Measurements from ENCODE around the gene MKLN1.

The MKLN1 gene

DNA sequence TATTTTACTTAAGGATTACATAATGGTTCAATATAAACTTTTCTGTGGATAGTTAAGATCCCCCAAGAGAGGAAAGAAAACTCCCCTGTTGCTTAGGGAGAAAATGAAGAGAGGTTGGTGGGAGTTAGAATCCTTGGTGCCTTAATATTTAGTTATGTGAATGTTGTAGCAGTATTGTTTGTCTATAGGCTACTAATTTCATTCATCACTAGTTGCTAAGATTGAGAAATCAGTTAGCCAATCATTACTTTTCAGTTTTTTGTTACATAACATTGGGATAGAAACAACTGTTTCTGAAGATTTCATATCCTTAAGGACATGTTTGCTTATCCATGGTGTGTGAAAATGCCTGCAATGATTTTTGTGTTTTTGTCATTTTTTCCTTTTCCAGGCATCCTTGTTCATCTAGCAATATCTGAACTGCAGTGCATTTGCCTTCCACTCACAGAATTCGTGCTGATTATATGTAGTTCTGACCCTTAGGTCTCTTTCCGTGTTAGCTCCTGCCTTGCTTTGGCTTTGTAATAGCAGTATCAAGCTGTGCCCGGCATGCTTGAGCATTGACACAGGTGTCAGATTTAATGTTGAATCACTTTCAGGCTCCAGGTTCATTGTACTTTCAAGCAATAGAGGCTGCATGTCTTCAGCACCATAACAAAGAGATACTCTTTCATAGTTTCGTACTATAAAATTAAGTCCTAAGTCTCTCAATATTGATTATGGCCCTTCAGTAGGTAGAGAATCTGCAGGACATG is 143.8 kb downstream of the MKLN1 start:
- FAIRE-seq: no peak

GRCh38 chr7:131476740-131477139 is 149.1 kb downstream of the MKLN1 start:
- peak; percentile 25 for FAIRE-seq

DNA sequence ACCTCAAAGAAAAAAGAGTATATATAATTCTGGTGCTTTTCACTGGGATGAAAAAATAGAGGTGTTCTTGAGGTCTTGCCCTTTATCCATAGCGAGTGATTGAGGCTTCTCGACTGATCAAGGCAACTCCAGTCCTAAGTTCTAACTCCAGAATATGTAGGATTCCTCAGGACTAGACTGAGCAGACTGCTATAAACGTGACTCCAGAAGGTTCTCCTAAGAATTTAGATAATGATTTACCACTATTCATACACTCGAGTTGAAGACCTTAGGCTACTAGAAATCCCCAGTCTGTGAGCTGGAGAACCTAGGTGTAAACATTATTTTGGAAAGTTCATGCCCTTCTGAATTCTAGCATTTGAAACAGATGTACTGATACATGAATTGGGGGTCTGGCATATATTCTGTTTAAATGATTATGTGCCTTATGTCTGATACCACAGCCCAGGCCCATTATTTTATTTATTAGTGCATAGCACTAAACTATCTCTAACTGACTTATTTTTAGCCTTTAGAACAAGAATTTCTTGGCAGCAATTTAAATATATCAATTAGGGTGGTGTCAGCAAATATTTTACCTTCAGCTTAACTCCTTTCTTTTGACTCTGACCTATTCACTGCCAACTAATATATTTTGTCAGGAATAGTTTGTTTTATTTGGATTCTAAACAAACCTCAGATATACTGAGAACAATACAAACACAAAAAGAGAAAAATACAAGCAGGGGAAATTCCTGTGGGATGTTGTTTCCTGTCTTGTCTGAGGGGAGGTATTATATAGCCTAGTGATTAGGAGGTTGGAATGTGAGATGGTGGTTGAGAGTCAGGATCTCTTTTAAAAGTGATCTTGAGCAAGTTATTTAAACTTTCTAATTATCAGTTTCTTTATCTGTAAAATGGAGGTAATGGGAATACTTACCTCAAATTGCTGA is 153.0 kb downstream of the MKLN1 start:
- FAIRE-seq: no peak

- no peak for FAIRE-seq
Observed at GRCh38 chr7:131482800-131483199, 155.1 kb downstream of the MKLN1 start.

DNA sequence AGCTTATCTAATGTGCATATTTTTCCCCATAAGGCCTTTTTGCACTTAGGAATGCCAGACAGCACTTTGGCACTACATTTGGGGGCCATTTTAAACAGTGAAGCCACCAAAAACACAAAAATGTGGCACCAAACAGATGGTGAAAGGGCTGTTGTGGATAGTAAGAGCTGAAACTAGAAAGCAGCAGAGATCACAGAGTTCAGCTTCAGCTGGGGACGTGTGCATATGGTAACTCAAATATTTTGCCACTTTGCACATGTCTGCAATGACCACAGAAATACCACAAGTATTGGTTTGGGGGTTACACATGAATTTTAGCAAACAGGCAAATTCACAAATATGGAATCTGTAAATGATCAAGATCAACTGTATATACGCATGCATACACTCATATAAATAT is 155.9 kb downstream of the MKLN1 start:
- FAIRE-seq: no peak

DNA sequence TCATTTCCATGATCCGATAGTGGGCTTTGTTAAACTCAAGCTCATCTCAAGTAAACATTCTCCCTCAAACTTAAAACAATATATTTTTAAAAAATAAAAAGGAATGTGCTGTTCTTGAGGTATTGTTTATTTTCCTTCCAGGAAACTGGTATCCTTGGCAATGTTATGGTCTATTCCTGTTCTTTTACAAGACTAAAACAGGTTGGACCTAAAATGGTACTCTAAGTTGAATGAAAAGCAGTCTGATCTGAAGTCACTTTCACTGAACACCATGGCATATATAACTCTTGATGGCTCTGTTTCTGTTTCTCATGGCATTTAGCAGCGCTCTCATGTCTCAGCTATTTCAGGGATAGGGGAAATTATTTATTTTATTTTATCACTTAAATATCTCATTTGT is 158.7 kb downstream of the MKLN1 start:
- no peak for FAIRE-seq

- no peak for FAIRE-seq
Observed at GRCh38 chr7:131487217-131487616, 159.5 kb downstream of the MKLN1 start.

- FAIRE-seq: no peak
Observed at GRCh38 chr7:131488361-131488760, 160.7 kb downstream of the MKLN1 start.

DNA sequence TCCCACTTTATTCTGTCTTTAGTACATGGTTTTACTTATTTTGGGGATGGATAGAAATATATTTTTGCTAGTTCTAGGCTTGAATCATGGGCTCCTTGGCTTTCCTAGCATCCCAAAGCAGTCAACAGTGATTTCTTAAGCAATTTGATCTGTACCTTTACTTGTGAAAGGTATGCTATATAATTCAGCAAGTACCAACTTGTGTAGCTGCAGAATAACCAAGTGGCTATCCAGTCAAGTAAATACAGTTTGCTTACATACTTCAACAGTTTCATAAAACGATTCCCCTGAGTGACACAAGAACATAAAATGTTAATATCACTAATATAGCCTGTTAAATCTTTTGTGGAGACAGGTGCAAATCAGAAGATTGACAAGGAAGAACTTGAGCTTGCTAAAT is 161.5 kb downstream of the MKLN1 start:
- FAIRE-seq: no peak

DNA sequence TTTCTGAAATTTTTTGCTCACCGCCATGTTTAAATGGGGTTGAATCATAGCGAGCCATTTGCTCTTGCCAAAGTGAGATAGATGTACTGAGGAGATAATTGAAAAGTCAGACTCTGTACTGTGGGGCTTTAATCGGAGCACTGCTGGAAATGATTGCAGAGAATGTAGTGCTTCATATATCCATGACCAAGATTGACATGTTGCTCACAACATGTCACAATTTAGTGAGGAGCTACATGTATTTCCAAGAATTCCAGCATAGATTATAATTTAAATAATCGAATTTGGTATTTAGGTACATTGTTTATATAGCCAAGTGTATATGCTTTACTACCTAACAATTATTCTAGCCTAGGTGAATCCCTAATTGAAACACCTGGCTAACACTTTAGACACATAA is 162.2 kb downstream of the MKLN1 start:
- FAIRE-seq: no peak

GRCh38 chr7:131493081-131493480 is 165.4 kb downstream of the MKLN1 start:
- no peak for FAIRE-seq

DNA sequence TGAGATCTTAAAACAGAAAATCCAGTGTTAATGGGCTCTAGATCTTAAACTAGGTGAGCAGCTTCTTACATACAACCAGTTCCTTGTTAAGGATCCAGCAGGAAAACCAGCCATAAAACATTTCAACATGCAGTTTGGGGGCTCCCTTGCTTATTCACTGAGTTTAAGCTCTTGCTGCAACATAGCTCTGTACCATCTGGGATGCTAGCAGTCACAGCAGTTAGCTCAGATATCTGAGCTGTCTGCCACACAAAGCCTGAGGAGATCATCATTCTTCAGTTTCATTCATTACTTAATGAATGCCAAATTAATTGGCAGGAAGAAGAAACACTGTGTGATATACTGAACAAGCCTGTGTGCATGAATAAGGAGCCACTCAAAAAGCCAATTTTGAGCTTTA is 165.9 kb downstream of the MKLN1 start:
- FAIRE-seq: no peak

DNA sequence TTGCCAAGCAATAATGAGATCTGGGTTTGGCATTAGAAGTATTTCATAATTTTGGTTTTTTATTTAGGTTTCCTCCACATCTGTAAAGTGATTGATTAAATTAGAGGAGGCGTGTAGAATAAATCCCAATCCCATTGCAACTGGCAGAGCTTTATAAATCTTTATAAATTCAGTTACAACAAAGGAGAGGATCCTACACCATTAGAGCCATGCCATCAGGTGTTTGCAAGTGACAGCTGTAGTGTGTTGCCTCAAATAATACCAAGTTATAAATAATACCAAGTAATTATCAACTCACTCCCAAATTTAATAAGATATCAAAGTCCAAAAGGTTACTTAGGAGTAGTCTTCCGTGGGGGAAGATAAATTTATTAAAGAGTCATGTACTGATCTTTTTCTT is 166.5 kb downstream of the MKLN1 start:
- FAIRE-seq: no peak

- FAIRE-seq: no peak
Observed at GRCh38 chr7:131495669-131496498, 168.2 kb downstream of the MKLN1 start.

DNA sequence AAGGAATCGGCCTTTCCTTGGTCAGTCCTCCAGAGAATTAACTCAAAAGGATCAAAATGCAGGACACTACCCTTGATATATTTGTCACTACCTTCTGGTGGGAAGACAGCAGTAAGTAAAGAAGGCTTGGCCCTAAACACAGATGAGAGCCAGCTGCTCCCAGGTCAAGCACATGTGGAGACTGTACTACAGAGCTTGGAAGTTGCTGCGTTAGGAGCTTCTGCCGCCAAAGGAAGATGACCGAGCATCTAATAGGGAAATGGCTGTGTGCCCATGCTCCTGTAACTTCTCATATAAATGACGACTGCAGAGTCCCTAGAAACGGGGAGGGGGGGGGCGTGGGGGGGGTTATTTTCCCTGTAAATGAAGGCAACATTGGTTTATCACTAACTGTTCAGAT is 169.8 kb downstream of the MKLN1 start:
- no peak for FAIRE-seq

DNA sequence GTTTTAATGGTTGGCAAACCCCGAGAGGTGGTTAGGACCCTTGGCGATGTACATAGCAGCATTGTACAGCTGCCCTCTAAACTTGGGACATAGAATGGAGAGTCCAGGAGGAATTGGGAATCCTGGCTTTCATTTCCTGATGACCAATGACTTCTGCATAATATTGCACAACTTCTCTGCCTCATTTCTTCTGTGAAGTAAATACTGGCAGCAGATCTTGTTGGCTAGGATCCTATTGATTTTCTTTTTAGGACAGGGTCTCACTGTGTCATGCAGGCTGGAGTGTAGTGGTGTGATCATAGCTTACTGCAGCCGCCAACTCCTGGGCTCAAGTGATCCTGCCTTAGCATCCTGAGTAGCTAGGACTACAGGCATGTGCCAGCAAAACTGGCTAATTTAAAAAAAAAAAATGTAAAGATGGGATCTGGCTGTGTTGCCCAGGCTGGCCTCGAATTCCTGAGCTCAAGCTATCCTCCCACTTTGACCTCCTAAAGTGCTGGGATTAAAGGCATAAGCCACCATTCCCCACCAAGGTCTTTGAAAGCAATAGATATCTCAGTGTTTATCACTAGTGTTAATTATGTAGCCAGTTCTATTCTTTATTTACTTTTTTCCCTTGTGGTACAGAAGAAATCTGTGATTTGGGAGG is 170.7 kb downstream of the MKLN1 start:
- no peak for FAIRE-seq

DNA sequence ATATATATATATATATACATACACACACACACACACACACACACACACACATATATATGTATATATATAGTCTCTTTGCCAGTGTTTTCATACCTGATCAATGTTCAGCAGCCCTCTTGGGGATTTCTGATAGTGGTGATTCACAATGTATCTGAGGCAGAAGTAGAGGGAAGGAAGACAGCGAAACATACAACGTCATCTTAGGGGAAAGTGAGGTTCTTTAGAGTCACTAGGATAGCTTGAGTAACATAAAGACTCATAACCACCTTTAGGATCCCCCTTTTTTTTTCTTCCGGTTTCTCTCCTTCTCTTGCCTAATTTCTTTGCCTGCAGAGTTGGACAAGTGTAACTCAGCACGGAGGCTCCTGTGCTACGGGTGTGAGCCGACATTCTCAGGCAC is 172.1 kb downstream of the MKLN1 start:
- FAIRE-seq: no peak

- FAIRE-seq: no peak
Observed at GRCh38 chr7:131500357-131500756, 172.7 kb downstream of the MKLN1 start.

DNA sequence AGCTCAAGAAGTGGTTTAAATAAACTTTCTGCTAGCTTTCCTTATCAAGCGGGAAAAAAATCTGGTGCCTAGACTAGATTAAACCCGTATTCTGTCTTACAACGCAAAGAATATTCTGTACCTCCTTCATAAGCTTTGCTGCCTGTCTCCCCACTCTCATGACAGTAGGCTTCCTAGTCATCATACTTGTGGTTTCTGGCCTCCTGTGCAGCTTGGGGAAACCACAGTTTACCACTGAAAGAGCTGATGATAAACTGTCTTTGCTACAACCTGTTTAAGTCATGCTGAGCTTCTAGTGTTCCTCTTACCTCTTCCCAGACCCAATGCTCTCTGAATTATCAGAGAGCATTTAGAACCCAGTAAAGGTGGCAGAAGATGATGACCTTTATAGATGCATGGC is 173.7 kb downstream of the MKLN1 start:
- FAIRE-seq: no peak

DNA sequence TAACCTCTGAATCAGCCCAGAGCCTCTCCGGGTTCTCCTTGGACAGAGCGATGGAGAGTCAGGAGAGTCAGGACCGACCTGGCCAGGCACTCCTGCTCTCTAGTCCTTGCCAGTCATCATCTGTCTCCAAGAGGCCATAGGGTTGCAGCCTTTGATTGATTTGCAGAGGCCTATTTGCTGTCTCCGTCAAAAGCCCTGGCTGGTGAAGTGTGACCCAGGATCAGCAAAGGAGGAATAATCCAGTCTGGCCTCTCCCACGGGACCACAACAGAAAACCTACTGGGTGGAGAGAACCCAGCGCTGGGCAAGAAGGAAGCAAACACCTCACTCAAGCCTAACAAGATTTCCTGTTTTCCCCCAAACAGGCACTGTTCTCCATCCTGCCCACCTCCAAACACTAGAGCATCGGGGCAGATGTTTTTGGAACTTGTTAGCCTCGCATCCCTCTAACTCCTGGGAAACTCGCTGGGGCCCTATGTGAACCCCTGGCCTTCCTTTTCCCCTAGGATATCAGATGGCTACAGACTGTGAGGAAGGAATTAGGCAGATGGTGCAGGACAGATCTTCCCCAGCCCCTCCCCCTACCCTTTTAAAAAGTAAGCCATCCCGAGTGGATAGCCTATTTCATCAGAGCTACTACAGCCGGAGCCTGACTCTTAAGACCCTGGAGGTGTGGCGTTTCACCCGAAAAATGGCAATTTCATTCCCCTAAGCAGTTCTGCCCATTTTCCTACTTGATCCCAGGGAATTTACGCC is 174.4 kb downstream of the MKLN1 start:
- no peak for FAIRE-seq

DNA sequence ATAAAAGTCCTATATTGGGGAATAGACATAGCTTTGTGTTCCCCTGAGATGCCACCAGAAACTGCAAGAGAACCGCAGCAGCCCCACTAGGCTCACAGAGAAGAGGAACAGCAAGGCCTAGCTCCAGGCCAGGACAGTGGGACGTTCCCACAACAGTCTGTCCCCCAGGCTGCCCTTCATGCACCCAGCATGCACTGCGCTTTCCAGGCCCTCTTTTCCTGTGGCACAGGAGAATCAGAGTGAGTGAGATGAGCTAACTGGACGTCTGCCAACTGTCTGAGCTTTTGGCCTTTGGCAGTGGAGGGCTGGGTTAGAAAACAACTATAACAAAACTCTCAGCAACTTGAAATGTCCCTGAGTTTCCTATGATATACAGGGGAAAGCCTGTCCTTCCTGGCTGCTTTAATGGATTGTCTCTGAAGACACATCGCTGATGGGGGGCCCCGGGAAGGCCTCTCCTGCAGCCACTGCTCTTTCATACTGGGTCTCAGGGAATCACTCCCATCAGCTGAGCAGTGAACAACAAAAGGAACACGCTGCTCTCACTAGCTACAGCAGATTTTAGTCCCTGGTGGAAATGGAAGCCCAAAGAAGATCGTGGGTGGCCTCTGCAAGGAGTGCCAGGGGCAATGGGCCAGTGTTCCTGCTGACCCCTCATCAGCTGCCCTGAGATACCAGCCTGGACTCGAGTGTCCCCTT is 175.3 kb downstream of the MKLN1 start:
- no peak for FAIRE-seq
